Panc1 (cell line): Measurements from ENCODE around the gene NEMF. TPM values are rescaled to one million over a fixed set of nuclear protein-coding genes. Genes with fewer than 3 reads are reported as not detected.
A peak's percentile ranks its signal among the peaks of the same experiment; 100 is the strongest.

Experiments
- ATAC-seq: fragments of 200-7000 bp; cut with Tn5 transposase; 2 replicates; pipeline ENCODE4 v1.9.1; 2020; ENCODE audit warnings: mild to moderate bottlenecking, moderate library complexity
- BruUV-seq: library from RNA; stranded (reverse); fragments of 400-500 nt; replicated peaks from 2 replicates; lab custom pipeline; 2021; lab: Mats Ljungman, UMichigan
- CTCF ChIA-PET: fragments of 300-600 bp; sonication (Branson Sonifier 250); formaldehyde crosslinking; loops from one replicate; lab custom pipeline; 2022; ENCODE audit warnings: antibody characterized with exemption; lab: Charles Lee
- POLR2A ChIA-PET: fragments of 300-600 bp; sonication (Branson Sonifier 250); formaldehyde crosslinking; loops from one replicate; lab custom pipeline; 2022; ENCODE audit warnings: antibody characterized with exemption; lab: Charles Lee
- DNase-seq: peaks from one replicate; pipeline ENCODE4 v3.0.0-alpha.2; 2010; ENCODE audit warnings: low read depth, low spot score
- H3K27ac ChIP-seq: 2 replicates; pipeline ENCODE4 v1.5.1; 2011; ENCODE audit warnings: mild to moderate bottlenecking, low read length, inconsistent platforms
- H3K27me3 ChIP-seq: fragments of 200-500 bp; sonication (Bioruptor generic); 2 replicates; pipeline ENCODE4 v1.6.0; 2014; ENCODE audit warnings: low read length, inconsistent platforms; ENCODE audit not compliant: control insufficient read depth, insufficient read depth
- H3K36me3 ChIP-seq: fragments of 200-500 bp; sonication (Bioruptor generic); 2 replicates; pipeline ENCODE4 v1.5.1; 2014; ENCODE audit warnings: inconsistent platforms, mild to moderate bottlenecking, low read length, moderate library complexity; ENCODE audit not compliant: control insufficient read depth, insufficient read depth
- H3K4me1 ChIP-seq: 2 replicates; pipeline ENCODE4 v1.5.1; 2011; ENCODE audit warnings: inconsistent platforms, mild to moderate bottlenecking, low read length, moderate library complexity; ENCODE audit not compliant: control insufficient read depth, insufficient read depth
- H3K4me3 ChIP-seq, 2 experiments: 2 replicates each; pipeline ENCODE4 v1.5.1; 2011 to 2012; ENCODE audit warnings: low read depth in 2 of 2, low read length in 2 of 2, mild to moderate bottlenecking in 2 of 2, inconsistent platforms in 1 of 2, moderate library complexity in 1 of 2
- H3K9me3 ChIP-seq: fragments of 200-500 bp; sonication (Bioruptor generic); 2 replicates; pipeline ENCODE4 v1.5.1; 2014; ENCODE audit warnings: low read depth, mild to moderate bottlenecking, inconsistent platforms, low read length, moderate library complexity; ENCODE audit not compliant: control insufficient read depth, insufficient read depth
- POLR2AphosphoS5 ChIP-seq: IDR thresholded peaks from 2 replicates; pipeline ENCODE4 v1.6.1; 2012; ENCODE audit warnings: mild to moderate bottlenecking, low read depth, low read length, moderate library complexity
- SIN3A ChIP-seq: IDR thresholded peaks from 2 replicates; pipeline ENCODE4 v1.6.1; 2012; ENCODE audit warnings: low read depth, mild to moderate bottlenecking, low read length, moderate library complexity, borderline replicate concordance; ENCODE audit not compliant: insufficient read depth
- TCF7L2 ChIP-seq: IDR thresholded peaks from 2 replicates; pipeline ENCODE4 v1.6.1; 2011; ENCODE audit warnings: mild to moderate bottlenecking, low read depth, low read length, inconsistent platforms
- in situ Hi-C: cut with HindIII; loops from 2 replicates; pipeline ENCODE4 v1.10.0; 2016; ENCODE audit warnings: low sequenced_read_pairs, low pct_unique_long_range_greater_than_20kb
- intact Hi-C: fragments of 100-400 bp; cut with micrococcal nuclease; formaldehyde crosslinking; loops from one replicate; pipeline ENCODE4 v1.10.0; 2022; ENCODE audit not compliant: unreplicated experiment
- total RNA-seq: library from RNA; stranded (reverse); gene quantifications from one replicate; pipeline ENCODE4 v1.2.1, GENCODE V29; 2021; ENCODE audit not compliant: unreplicated experiment
- TF ChIP-seq, protein P1 (sequence below): fragments of 450-650 bp; IDR thresholded peaks from 2 replicates; pipeline ENCODE4 v1.5.1; 2017; ENCODE audit warnings: mild to moderate bottlenecking
- TF ChIP-seq, protein P2 (sequence below), 2 experiments: IDR thresholded peaks; 2 replicates each; pipeline ENCODE4 v1.6.1; 2011 to 2012; ENCODE audit warnings: low read depth in 2 of 2, control low read depth in 1 of 2, low read length in 1 of 2, mild to moderate bottlenecking in 1 of 2, moderate library complexity in 1 of 2; ENCODE audit not compliant: insufficient read depth in 1 of 2

The NEMF gene
- total RNA-seq, 1 experiment from 2014 or later: 38.3 TPM

DNA sequence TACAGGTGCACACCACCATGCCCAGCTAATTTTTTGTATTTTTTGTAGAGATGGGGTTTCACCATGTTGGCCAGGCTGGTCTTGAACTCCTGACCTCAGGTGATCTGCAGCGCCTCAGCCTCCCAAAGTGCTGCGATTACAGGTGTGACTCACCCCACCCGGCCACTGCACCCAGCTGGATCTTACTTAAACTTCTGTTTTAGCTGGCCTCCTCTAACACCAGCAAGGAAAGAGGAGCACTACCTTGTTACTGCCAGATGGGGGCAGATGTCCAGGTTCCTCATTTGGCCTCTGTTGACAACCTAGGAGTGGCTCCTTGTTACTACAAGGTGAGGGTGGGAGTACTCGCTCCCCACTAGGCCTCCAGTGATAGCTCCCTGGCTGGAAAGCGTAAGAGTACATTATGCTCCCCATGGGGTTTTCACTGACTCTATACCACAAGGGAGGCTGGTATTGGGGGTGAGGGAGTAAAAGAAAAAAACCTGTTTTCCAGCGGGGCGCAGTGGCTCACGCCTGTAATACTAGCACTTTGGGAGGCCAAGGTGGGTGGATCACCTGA, 27.1 kb upstream of the NEMF start:
- peak; percentile 91 for ATAC-seq
- H3K27me3 ChIP-seq: no peaks in the 10 kb centered on the region
- intact Hi-C loops: no loop called here
- POLR2A ChIA-PET: no interaction called here
- no TSS peak for BruUV-seq
- DNase-seq: no peak
- H3K4me1 ChIP-seq: peaks cover 14% of the 10 kb centered on the region; the same call in 1 of the 2 replicates
- peak overlapping the region in 1 of 2 experiments; percentile 18; a peak in 1 of 4 replicates for H3K4me3 ChIP-seq
- peak overlapping the region; percentile 53 for H3K27ac ChIP-seq
- in situ Hi-C loops: no loop called here
- TF ChIP-seq SIN3A: no peak
- TF ChIP-seq, protein P1, sequence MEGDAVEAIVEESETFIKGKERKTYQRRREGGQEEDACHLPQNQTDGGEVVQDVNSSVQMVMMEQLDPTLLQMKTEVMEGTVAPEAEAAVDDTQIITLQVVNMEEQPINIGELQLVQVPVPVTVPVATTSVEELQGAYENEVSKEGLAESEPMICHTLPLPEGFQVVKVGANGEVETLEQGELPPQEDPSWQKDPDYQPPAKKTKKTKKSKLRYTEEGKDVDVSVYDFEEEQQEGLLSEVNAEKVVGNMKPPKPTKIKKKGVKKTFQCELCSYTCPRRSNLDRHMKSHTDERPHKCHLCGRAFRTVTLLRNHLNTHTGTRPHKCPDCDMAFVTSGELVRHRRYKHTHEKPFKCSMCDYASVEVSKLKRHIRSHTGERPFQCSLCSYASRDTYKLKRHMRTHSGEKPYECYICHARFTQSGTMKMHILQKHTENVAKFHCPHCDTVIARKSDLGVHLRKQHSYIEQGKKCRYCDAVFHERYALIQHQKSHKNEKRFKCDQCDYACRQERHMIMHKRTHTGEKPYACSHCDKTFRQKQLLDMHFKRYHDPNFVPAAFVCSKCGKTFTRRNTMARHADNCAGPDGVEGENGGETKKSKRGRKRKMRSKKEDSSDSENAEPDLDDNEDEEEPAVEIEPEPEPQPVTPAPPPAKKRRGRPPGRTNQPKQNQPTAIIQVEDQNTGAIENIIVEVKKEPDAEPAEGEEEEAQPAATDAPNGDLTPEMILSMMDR: peak; percentile 80
- H3K9me3 ChIP-seq: no peaks in the 10 kb centered on the region
- CTCF ChIA-PET: interaction anchor here (0.6 to 1.0 kb wide), 4 partner anchors 13 to 225 kb away, joined by 3 to 8 read pairs (median 4); no protein-coding TSS in a partner anchor
- H3K36me3 ChIP-seq: no peaks in the 10 kb centered on the region

DNA sequence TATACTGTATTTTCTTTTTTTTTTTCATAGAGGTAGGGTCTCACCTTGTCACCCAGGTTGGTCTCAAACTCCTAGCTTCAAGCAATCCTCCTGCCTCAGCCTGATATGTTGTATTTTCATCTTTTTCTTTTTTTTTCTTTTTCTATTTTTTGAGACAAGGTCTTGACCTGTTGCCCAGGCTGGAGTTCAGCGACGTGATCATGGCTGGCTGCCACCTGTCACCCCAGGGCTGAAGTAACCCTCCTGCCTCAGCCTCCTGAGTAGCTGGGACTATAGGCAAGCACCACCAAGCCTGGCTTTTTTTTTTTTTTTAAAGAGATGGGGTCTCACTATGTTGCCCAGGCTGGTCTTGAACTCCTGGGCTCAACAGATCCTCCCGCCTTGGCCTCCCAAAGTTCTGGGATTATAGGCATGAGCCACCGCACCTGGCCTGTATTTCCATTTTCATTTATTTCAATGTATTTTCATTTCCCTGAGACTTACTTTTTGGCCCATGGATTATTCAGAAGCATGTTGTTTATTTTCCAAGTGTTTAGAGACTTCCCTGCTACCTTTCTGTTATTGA, 24.1 kb upstream of the NEMF start:
- H3K9me3 ChIP-seq: no peaks in the 10 kb centered on the region
- CTCF ChIA-PET: no interaction called here
- POLR2A ChIA-PET: no interaction called here
- BruUV-seq: no TSS peak
- H3K4me3 ChIP-seq: no peak overlapping the region
- H3K4me1 ChIP-seq: peaks cover 14% of the 10 kb centered on the region; the same call in 1 of the 2 replicates
- H3K27ac ChIP-seq: no peak overlapping the region
- no peaks in the 10 kb centered on the region for H3K36me3 ChIP-seq
- intact Hi-C loops (no loop called here), in situ Hi-C loops (no loop called here)
- TF ChIP-seq TCF7L2 (no peak), POLR2AphosphoS5 (no peak), SIN3A (no peak)
- TF ChIP-seq, protein P2, sequence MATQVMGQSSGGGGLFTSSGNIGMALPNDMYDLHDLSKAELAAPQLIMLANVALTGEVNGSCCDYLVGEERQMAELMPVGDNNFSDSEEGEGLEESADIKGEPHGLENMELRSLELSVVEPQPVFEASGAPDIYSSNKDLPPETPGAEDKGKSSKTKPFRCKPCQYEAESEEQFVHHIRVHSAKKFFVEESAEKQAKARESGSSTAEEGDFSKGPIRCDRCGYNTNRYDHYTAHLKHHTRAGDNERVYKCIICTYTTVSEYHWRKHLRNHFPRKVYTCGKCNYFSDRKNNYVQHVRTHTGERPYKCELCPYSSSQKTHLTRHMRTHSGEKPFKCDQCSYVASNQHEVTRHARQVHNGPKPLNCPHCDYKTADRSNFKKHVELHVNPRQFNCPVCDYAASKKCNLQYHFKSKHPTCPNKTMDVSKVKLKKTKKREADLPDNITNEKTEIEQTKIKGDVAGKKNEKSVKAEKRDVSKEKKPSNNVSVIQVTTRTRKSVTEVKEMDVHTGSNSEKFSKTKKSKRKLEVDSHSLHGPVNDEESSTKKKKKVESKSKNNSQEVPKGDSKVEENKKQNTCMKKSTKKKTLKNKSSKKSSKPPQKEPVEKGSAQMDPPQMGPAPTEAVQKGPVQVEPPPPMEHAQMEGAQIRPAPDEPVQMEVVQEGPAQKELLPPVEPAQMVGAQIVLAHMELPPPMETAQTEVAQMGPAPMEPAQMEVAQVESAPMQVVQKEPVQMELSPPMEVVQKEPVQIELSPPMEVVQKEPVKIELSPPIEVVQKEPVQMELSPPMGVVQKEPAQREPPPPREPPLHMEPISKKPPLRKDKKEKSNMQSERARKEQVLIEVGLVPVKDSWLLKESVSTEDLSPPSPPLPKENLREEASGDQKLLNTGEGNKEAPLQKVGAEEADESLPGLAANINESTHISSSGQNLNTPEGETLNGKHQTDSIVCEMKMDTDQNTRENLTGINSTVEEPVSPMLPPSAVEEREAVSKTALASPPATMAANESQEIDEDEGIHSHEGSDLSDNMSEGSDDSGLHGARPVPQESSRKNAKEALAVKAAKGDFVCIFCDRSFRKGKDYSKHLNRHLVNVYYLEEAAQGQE (IDR thresholded peaks at IDR 0.05; ENCODE audit: insufficient read depth in 1 of 2, low read depth in 2 of 2, low read length in 1 of 2): no peak
- TF ChIP-seq, protein P1: no peak
- ATAC-seq (no peak), DNase-seq (no peak)
- H3K27me3 ChIP-seq: no peaks in the 10 kb centered on the region
